IPS DF 4.7 (cell line): ENCODE results near the gene ZNF143.
A peak's percentile ranks its signal among the peaks of the same experiment; 100 is the strongest.
"Not testable (repeated sequence)": the region's sequence is repeated elsewhere in the genome, so short reads cannot be mapped to it uniquely, and the experiment has no call there.

Experiments
- DNase-seq: peaks from one replicate; pipeline ENCODE4 v3.0.0-alpha.2; 2013; ENCODE audit warnings: low spot score; ENCODE audit errors: extremely low read depth

ZNF143 gene

GRCh38 chr11:9495803-9496514 is 35.1 kb downstream of the ZNF143 start:
- no peak for DNase-seq

DNA sequence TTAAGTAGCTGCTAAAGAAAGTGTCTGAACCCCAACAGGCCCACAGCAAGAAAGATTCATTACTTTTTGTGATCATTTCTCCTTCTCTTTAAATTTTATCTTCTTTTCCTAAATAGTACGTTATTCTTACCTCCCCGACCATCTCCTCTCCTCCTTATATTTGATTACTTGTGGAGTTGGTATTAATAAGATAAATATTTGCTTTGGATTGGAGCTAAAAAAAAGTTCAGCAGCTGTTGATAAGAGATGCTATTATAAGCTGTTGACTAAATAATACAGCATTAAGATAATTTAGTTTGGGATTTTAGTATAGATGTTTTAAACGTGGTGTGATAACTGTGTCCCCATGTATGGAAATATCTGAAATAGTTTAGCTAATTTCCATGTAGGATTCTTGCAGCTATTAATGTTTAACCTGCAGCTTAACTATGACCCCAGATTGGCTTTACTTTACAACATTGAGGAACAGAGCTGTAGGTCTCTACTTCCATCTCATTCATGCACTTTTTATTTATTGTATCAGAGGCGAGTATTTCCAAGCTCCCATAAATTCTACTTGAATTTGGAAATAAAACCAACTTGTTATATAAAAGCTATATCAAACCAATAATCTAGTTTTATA is 37.8 kb downstream of the ZNF143 start:
- DNase-seq, result no peak

GRCh38 chr11:9506489-9507276 is 45.9 kb downstream of the ZNF143 start:
- peak; percentile 91 for DNase-seq

DNA sequence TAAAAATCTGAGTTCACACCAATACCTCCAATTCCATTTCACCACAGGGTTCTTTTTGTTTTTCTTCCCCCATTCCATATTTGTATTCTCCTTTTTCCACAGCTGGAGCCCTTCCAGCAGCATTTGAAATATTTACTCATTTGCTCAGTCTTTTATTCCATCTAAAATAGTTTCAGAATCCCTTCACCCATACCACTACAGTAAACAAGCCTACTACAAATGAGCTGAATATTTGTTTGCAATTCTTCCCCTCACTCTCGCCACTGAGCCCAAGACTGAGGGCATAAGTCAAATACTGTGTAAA is 46.4 kb downstream of the ZNF143 start:
- no peak for DNase-seq

DNA sequence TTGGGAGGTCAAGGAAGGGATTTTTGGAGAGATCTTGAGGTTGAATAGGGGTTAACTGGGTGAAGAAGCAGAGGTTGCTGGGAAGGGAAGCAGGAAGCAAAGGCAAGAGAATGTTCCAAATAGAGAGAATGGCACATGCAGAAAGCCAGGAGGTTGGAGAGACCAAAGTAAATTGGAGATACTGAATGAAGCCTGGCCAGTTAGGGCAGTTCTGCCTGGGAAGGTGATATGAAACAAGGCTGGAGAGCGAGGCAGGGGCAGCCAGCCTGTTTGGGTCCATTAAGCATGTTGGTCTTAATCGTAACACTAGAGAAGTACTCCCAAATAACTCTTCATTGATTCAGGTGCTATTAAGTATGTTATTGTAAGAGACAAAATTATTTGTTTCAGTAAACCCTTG is 48.2 kb downstream of the ZNF143 start:
- no peak for DNase-seq

DNA sequence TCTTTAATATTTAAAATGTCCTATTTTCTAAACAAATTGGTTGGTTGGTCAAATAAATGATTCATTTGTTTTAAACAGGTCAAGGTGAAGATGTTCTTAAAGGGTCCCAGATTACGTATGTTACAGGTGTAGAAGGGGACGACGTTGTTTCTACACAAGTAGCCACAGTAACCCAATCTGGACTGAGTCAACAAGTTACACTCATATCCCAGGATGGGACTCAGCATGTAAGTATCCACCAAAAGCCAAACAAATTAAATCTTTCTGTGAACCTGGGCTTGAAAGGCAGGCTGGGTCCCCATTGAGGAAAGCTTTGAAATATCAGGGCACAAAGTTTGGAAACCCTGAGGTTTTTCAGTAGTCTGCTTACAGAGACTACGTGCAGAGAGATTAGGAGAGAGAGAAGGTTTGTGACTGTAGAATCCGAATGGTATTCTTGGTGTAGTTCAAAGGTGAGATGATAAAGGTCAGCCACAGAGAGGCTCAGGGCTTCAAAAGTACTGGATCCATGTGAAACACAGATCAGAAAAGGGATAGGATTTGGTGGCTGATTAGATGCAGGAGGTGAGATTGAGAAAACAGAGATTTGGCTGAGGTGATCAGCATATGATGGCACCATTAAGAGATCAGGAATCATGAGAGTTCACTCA is 51.7 kb downstream of the ZNF143 start:
- no peak for DNase-seq

DNA sequence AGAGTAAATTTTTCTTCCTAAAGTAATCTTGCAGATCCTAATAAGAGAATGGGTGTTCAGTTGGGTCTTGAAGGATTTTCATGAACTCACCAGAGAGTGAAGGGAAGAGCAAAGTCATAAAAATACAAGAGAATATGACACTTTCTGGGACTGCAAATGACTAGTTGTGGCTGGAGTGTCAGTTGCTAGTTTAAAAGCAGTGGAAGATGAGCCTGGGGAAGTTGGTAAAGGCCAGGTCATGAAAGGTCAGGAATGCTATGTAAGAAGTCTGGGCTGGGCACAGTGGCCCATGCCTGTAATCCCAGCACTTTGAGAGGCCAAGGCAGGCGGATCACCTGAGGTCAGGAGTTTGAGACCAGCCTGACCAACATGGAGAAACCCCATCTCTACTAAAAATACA is 53.8 kb downstream of the ZNF143 start:
- DNase-seq, result not testable (repeated sequence)

DNA sequence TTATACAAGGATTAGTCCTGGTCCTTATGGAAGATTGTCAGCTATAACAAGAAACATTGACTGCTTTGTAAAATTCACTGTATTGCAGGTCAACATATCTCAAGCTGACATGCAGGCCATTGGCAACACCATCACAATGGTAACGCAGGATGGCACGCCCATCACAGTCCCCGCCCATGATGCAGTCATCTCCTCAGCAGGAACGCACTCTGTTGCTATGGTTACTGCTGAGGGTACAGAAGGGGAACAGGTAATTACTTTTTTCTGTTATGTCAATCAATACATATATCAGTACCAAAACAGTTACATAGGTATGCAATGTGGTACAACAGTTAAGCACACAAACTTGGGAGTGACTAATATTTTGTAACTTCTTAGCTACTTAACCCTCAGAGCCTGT is 55.3 kb downstream of the ZNF143 start:
- no peak for DNase-seq

GRCh38 chr11:9518835-9519410 is 58.1 kb downstream of the ZNF143 start:
- DNase-seq, result no peak

GRCh38 chr11:9524001-9524400 is 63.2 kb downstream of the ZNF143 start:
- no peak for DNase-seq

GRCh38 chr11:9525116-9525515 is 64.3 kb downstream of the ZNF143 start:
- DNase-seq, result no peak

DNA sequence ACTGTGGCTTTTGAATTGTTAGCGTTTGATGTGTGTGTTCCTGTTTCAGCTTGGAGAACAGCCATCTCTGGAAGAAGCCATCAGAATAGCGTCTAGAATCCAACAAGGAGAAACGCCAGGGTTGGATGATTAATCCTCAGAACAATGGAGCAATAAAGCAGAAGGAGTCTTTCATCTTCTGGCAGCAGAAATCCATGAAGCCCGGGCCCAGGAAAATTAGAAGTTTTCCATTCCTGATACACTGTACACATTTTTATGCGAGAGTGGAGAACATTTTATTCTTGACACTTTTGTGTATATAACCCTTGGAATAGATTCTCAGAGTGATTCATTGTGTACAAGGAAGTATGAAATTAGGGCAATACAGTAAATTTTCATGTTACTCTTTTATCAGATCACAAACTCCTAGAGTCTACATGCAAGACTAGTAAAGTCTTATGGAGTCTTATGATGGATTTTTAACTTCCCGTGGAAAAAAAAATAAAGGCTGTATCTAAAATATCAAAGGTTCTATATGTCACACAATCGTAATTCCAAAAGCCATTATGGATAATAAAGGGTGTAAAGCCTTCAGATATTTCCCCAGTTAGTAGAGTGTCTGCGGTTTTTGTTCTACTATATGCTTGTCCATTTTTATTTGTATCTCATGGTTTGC is 66.8 kb downstream of the ZNF143 start:
- no peak for DNase-seq

DNA sequence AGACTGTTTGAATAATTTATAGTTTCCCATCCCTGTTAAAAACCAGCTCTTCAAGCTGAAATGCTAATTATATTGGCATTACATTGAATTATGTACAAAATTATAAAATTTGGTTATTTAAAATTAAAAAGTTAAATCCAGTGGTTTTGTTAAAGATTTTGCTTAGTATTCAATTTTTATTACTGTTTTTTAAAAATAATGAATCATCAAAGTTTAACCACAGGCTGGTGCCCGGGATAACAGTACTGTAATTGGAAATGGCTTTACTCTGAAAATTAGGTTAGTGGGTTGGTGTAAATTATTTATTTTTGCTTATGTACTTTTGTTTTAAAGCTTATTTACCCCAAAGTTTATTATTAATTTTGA is 67.3 kb downstream of the ZNF143 start:
- no peak for DNase-seq

- DNase-seq, result no peak
Measured at GRCh38 chr11:9528573-9529333, 67.9 kb downstream of the ZNF143 start.

DNA sequence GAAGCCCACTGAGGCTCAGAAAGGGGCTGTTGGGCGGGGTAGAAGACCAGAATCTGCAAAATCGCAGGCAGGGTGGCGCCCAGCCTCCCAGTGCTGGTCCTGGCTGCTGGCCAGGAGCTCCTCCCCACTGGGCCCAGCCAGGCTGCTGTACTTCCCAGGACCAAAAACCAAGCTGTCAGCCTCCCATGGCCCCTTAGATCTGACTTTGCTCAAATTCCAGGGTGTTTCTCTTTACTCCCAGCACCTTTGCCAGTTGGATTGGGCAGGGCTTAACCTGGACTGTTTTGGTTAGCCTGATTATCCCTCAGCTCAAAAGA is 68.5 kb downstream of the ZNF143 start:
- DNase-seq, result no peak

GRCh38 chr11:9530020-9530621 is 69.3 kb downstream of the ZNF143 start:
- DNase-seq, result no peak

DNA sequence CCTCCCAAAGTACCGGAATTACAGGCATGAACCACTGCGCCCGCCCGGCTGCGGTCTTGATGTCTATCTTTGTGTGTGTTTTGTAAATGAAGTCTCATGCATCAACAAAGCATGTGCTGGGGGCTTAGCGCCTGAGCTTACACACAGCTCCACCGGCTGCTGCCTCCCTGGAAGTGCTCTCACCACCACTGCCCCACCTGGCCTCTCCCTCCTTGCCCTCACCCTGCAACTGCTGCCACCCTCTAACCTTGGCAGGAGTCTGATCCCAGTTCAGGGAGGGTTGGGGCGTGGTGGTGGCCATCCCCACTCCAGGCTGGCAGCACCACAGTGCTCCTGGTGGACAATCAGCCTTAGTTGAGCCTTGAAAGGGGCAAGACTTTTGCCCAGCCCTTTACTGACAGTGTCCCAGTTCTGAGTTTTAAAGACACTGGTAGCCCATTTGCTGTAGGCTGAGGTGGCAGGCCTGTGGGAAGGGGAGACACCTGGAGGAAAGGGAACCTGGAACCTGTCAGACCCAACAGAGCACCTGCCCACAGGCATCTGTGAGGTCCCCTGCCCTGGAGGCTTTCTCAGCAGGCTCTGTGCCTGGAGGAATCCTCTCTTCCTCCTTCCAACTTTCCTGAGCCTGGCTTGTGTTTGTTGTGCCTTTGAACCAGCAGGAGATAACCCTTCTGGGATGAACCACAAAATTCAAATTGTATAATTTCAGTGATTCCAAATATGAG is 70.3 kb downstream of the ZNF143 start:
- DNase-seq, result no peak

DNA sequence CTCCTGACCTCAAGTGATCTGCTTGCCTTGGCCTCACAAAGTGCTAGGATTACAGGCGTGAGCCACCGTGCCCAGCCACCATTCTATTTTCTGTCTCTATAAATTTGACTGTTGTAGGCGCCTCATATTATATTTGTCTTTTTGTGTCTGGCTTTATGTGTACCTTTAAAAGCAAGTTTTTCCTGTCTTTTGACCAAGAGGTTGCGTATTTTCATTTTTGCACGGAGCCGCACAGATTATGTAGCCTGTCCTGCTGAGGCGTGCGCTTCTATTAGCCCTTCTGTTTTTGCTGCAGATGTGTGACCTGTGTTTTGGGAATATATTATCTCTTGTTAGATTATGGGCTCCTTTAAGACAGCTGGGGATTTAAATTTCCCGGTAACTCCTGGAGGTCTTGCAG is 72.2 kb downstream of the ZNF143 start:
- no peak for DNase-seq

DNA sequence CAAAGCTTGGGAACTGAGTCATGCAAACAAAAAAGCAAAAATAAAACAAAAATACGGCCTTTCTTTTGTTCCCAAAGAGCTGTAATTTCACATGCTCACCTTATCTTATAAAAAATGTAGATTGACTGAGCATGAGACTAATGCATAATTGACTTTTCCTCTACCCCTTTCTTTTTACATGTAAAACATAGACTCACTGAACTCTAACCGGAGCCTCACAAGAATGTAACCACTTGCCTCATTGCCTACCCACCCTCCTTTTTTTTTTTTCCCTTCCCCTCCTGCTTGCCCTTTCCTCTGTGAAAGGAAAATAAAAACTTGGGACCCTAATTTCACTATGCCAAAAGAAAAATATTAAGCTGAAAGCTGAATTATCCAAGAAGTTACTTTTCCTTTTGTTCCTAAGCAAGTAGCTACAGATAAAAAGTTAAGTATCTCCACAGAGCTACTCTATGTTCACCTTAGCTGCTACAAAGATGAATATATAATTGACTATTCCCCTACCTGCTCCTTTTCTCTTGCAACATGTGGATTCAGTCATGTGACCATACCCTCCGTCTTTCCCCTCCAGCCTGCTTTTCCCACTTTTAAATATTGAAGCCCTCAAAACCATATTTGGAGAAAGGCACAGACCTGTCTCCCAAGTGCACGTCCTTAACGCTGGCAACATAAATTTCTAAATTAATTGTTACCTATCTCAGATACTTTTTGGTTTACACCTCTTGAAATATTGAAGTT is 73.1 kb downstream of the ZNF143 start:
- no peak for DNase-seq
